ENCODE measurements around the gene PXDN. TPM values are rescaled to one million over a fixed set of nuclear protein-coding genes. Genes with fewer than 3 reads are reported as not detected.
"Not testable (repeated sequence)": the region's sequence is repeated elsewhere in the genome, so short reads cannot be mapped to it uniquely, and the experiment has no call there.

Gene PXDN
- total and polyA plus RNA-seq, 11 donors = 5.9 to 83.7 (median 28.2) TPM

- 79 to 87% (median 82%) methylated on average over 20 of the region's 20 CpGs for WGBS, 4 donors
- DNase-seq (no peak), ATAC-seq (peak in 1 of 4 donors; percentile 43)
- Histone ChIP-seq H3K27me3 (no peaks in the 10 kb centered on the region), H3K36me3 (peaks cover 0 to 87% (median 30%) of the 10 kb centered on the region in 9 donors), H3K27ac (peak overlapping the region in 1 of 12 donors; percentile 7), H3K9me3 (no peaks in the 10 kb centered on the region), H3K4me1 (peaks cover 0 to 16% (median 5%) of the 10 kb centered on the region in 12 donors), H3K4me3 (no peak overlapping the region)
- intact Hi-C loops (cut with DNase I) = loop anchor here in 1 of 10 donors (10.0 kb wide), 1 partner anchor 63 kb away; the partner anchor contains the start of gene PXDN
- TF ChIP-seq, protein P1, sequence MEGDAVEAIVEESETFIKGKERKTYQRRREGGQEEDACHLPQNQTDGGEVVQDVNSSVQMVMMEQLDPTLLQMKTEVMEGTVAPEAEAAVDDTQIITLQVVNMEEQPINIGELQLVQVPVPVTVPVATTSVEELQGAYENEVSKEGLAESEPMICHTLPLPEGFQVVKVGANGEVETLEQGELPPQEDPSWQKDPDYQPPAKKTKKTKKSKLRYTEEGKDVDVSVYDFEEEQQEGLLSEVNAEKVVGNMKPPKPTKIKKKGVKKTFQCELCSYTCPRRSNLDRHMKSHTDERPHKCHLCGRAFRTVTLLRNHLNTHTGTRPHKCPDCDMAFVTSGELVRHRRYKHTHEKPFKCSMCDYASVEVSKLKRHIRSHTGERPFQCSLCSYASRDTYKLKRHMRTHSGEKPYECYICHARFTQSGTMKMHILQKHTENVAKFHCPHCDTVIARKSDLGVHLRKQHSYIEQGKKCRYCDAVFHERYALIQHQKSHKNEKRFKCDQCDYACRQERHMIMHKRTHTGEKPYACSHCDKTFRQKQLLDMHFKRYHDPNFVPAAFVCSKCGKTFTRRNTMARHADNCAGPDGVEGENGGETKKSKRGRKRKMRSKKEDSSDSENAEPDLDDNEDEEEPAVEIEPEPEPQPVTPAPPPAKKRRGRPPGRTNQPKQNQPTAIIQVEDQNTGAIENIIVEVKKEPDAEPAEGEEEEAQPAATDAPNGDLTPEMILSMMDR (IDR thresholded peaks at IDR 0.05) = no peak
- no peak for TF ChIP-seq POLR2A (IDR thresholded peaks at IDR 0.05)
Measured at GRCh38 chr2:1681323-1682180, 62.8 kb downstream of the PXDN start.

DNA sequence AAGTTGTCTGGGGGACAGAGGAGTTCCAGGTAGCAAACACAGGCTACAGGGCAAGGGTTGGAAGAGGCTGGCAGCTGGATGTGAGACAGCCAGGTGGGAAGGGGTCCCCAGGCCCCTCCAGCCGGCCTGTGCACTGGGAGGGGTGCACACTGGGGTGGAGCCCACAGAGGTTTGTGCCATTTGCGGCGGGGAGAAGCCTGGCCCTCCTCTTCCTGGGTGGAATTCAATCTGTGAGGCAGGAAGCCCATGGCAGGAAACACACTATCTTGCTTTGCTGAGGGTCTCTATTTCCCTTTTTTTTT, 63.3 kb downstream of the PXDN start:
- 42 to 56% (median 50%) methylated on average over 3 of the region's 3 CpGs for WGBS, 4 donors
- Histone ChIP-seq H3K27me3 (no peaks in the 10 kb centered on the region), H3K36me3 (peaks cover 0 to 92% (median 36%) of the 10 kb centered on the region in 9 donors), H3K4me3 (no peak overlapping the region), H3K27ac (no peak overlapping the region), H3K4me1 (peaks cover 0 to 13% (median 1%) of the 10 kb centered on the region in 12 donors), H3K9me3 (no peaks in the 10 kb centered on the region)
- DNase-seq = no peak
- intact Hi-C loops (cut with DNase I) = loop anchor here in 1 of 10 donors (10.0 kb wide), 1 partner anchor 64 kb away; the partner anchor contains the start of gene PXDN
- TF ChIP-seq, protein P1 (IDR thresholded peaks at IDR 0.05) = no peak
- TF ChIP-seq POLR2A (IDR thresholded peaks at IDR 0.05) = no peak
- peak in 2 of 4 donors; percentile 9 to 10 for ATAC-seq

DNA sequence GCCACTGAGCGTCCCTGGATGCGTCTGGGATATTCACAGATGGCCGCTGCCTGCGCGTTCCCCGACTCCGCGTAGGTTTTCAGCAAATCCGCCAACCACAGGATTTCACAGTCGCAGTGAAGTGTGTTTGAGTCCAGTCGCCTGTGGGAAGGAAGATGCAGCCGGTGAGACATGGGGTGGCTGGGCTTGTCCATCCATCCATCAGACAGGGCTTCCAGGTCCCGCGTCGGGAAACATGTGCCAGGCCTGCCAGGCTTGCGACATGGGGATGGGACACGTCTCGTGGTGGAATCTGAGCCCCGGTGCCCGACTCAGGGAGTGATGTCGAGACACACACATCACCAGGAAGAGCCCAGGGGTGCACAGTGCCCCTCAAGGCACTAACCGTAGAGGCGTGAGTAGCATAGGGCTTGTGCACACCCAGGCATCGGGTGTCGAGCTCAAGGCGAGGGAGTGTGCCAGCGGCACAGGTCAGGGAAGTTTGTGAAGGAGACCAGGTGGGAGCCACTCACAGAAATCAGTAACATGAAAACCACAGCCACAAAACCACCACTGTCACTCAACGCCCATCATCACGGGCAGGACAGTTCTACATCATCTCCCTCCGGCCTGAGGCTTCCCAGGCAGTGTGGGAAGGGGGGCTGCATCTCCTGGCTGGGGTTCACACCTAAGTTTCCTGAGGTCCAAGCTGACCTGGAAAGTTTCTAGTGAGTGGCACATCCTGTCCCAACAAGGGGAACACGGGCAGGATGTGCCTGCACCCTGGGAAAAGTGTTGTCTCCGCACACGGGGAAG, 63.9 kb downstream of the PXDN start:
- Histone ChIP-seq H3K4me1 (peaks cover 0 to 8% (median under 1%) of the 10 kb centered on the region in 12 donors), H3K4me3 (no peak overlapping the region), H3K36me3 (peaks cover 0 to 92% (median 42%) of the 10 kb centered on the region in 9 donors), H3K27ac (no peak overlapping the region), H3K27me3 (no peaks in the 10 kb centered on the region), H3K9me3 (no peaks in the 10 kb centered on the region)
- ATAC-seq (peak in 2 of 4 donors; percentile 7 to 16), DNase-seq (no peak)
- WGBS, 4 donors = 87 to 91% (median 88%) methylated on average over 26 to 33 of the region's 33 CpGs
- TF ChIP-seq, protein P1 (IDR thresholded peaks at IDR 0.05) = no peak
- no peak for TF ChIP-seq POLR2A (IDR thresholded peaks at IDR 0.05)
- intact Hi-C loops (cut with DNase I) = loop anchor here in 1 of 10 donors (10.0 kb wide), 1 partner anchor 64 kb away; the partner anchor contains the start of gene PXDN

DNA sequence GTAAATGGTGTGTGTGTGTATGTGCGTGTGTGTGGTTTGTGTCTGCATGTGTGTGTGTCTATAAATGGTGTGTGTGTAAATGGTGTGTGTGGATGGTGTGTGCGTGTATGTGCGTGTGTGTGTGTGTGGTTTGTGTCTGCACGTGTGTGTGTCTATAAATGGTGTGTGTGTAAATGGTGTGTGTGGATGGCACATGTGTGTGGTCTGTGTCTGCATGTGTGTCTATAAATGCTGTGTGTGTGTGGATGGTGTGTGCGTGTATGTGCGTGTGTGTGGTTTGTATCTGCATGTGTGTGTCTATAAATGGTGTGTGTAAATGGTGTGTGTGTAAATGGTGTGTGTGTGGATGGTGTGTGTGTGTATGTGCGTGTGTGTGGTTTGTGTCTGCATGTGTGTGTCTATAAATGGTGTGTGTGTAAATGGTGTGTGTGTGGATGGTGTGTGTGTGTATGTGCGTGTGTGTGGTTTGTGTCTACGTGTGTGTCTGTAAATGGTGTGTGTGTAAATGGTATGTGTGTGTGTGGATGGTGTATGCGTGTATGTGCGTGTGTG, 64.8 kb downstream of the PXDN start:
- intact Hi-C loops (cut with DNase I) = loop anchor here in 1 of 10 donors (10.0 kb wide), 1 partner anchor 65 kb away; the partner anchor contains the start of gene PXDN
- 82 to 97% (median 87%) methylated on average over 11 of the region's 11 CpGs for WGBS, 4 donors
- not testable (repeated sequence) for H3K4me3 ChIP-seq, H3K27ac ChIP-seq, H3K27me3 ChIP-seq, DNase-seq, H3K4me1 ChIP-seq, ATAC-seq, H3K9me3 ChIP-seq
- peaks cover 0 to 94% (median 47%) of the 10 kb centered on the region in 9 donors for H3K36me3 ChIP-seq

DNA sequence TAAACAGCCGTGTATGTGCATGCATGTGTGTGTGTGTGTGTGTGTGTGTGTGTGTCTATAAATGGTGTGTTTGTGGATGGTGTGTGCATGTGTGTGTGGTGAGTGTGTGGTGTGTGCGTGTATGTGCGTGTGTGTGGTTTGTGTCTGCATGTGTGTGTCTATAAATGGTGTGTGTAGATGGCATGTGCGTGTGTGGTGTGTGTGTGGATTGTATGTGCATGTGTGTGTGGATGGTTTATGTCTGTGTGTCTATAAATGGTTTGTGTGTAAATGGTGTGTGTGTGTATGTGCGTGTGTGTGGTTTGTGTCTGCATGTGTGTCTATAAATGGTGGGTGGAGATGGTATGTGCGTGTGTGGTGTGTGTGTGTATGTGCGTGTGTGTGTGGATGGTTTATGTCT, 65.2 kb downstream of the PXDN start:
- peaks cover 0 to 96% (median 47%) of the 10 kb centered on the region in 9 donors for H3K36me3 ChIP-seq
- WGBS, 4 donors = 87 to 94% (median 93%) methylated on average over 7 of the region's 7 CpGs
- H3K4me1 ChIP-seq; H3K27me3 ChIP-seq; intact Hi-C loops (cut with DNase I); H3K27ac ChIP-seq; DNase-seq; H3K9me3 ChIP-seq; ATAC-seq; H3K4me3 ChIP-seq: not testable (repeated sequence)

Data from heart left ventricle (tissue), 16 donors.